ENCODE measurements around the gene NCKAP5.

Gene NCKAP5

GRCh38 chr2:133380991-133381390, 187.3 kb downstream of the NCKAP5 start:
- DNase-seq (ENCODE audit: low spot score) = no peak

- no peak for DNase-seq (ENCODE audit: low spot score)
Observed at GRCh38 chr2:133378928-133379549, 189.2 kb downstream of the NCKAP5 start.

GRCh38 chr2:133378386-133378785, 189.9 kb downstream of the NCKAP5 start:
- no peak for DNase-seq (ENCODE audit: low spot score)

GRCh38 chr2:133377599-133377998, 190.7 kb downstream of the NCKAP5 start:
- no peak for DNase-seq (ENCODE audit: low spot score)

GRCh38 chr2:133377021-133377481, 191.2 kb downstream of the NCKAP5 start:
- no peak for DNase-seq (ENCODE audit: low spot score)

- DNase-seq (ENCODE audit: low spot score) = no peak
Observed at GRCh38 chr2:133374781-133375180, 193.5 kb downstream of the NCKAP5 start.

GRCh38 chr2:133371286-133371685, 197.0 kb downstream of the NCKAP5 start:
- no peak for DNase-seq (ENCODE audit: low spot score)

GRCh38 chr2:133369901-133370658, 198.2 kb downstream of the NCKAP5 start:
- DNase-seq (ENCODE audit: low spot score) = no peak

- no peak for DNase-seq (ENCODE audit: low spot score)
Observed at GRCh38 chr2:133365117-133365516, 203.1 kb downstream of the NCKAP5 start.

- DNase-seq (ENCODE audit: low spot score) = no peak
Observed at GRCh38 chr2:133364636-133365035, 203.6 kb downstream of the NCKAP5 start.

GRCh38 chr2:133363884-133364283, 204.4 kb downstream of the NCKAP5 start:
- no peak for DNase-seq (ENCODE audit: low spot score)

GRCh38 chr2:133362061-133362476, 206.2 kb downstream of the NCKAP5 start:
- DNase-seq (ENCODE audit: low spot score) = peak; percentile 9

GRCh38 chr2:133360882-133361281, 207.4 kb downstream of the NCKAP5 start:
- DNase-seq (ENCODE audit: low spot score) = no peak

GRCh38 chr2:133360190-133360589, 208.1 kb downstream of the NCKAP5 start:
- DNase-seq (ENCODE audit: low spot score) = no peak

- DNase-seq (ENCODE audit: low spot score) = no peak
Observed at GRCh38 chr2:133352719-133353118, 215.5 kb downstream of the NCKAP5 start.

GRCh38 chr2:133346654-133347053, 221.6 kb downstream of the NCKAP5 start:
- no peak for DNase-seq (ENCODE audit: low spot score)

GRCh38 chr2:133345638-133346037, 222.6 kb downstream of the NCKAP5 start:
- DNase-seq (ENCODE audit: low spot score) = no peak

GRCh38 chr2:133344849-133345248, 223.4 kb downstream of the NCKAP5 start:
- DNase-seq (ENCODE audit: low spot score) = no peak

GRCh38 chr2:133343018-133343352, 225.3 kb downstream of the NCKAP5 start:
- no peak for DNase-seq (ENCODE audit: low spot score)

- DNase-seq (ENCODE audit: low spot score) = no peak
Observed at GRCh38 chr2:133342286-133343017, 225.8 kb downstream of the NCKAP5 start.

- DNase-seq (ENCODE audit: low spot score) = no peak
Observed at GRCh38 chr2:133341575-133341974, 226.7 kb downstream of the NCKAP5 start.

- DNase-seq (ENCODE audit: low spot score) = no peak
Observed at GRCh38 chr2:133338224-133338623, 230.0 kb downstream of the NCKAP5 start.

GRCh38 chr2:133334923-133335322, 233.3 kb downstream of the NCKAP5 start:
- no peak for DNase-seq (ENCODE audit: low spot score)

All from HuH-7.5 (cell line).